Spinal cord (tissue), 10 donors: ENCODE data around the gene SAMMSON. TPM values are rescaled to one million over a fixed set of nuclear protein-coding genes. Genes with fewer than 3 reads are reported as not detected.
A peak's percentile ranks its signal among the peaks of the same experiment; 100 is the strongest.

Source experiments
- DNase-seq, 6 donors: peaks; one replicate each; pipeline versions ENCODE4 v3.0.0 to v3.0.0-alpha.2; 2013 to 2015; ENCODE audit warnings: low spot score in 6 of 6, low read depth in 4 of 6
- H3K27ac ChIP-seq: one replicate; pipeline ENCODE4 v1.5.1; 2013; ENCODE audit warnings: low read depth, low read length, control low read depth
- H3K27me3 ChIP-seq: one replicate; pipeline ENCODE4 v1.6.1; 2013; ENCODE audit warnings: low read length; ENCODE audit not compliant: control insufficient read depth, insufficient read depth
- H3K36me3 ChIP-seq: one replicate; pipeline ENCODE4 v1.6.1; 2013; ENCODE audit warnings: low read length; ENCODE audit not compliant: control insufficient read depth, insufficient read depth
- H3K4me1 ChIP-seq: one replicate; pipeline ENCODE4 v1.6.1; 2013; ENCODE audit warnings: low read length; ENCODE audit not compliant: control insufficient read depth, insufficient read depth
- H3K4me3 ChIP-seq: one replicate; pipeline ENCODE4 v1.5.1; 2013; ENCODE audit warnings: low read depth, low read length, control low read depth
- H3K9me3 ChIP-seq: one replicate; pipeline ENCODE4 v1.6.1; 2013; ENCODE audit warnings: low read length; ENCODE audit not compliant: control insufficient read depth, insufficient read depth
- WGBS: methylation state at CpG from one replicate; pipeline ENCODE4 v1.1.5; 2013; ENCODE audit warnings: missing lambda C conversion rate; ENCODE audit not compliant: insufficient coverage; 5-methylcytosine and 5-hydroxymethylcytosine counted together
- polyA plus RNA-seq, 2 donors: library from polyadenylated mRNA; unstranded; fragments of 120-200 nt; gene quantifications; one replicate each; pipeline ENCODE4 v1.2.1, GENCODE V29; 2013; ENCODE audit not compliant: insufficient read length in 2 of 2
- total RNA-seq, 2 donors: library from RNA; depleted of rRNA in 1 of 2; stranded (reverse); fragments of 120-200 nt in 1 of 2; fragments of >200 nt in 1 of 2; gene quantifications; one replicate each; pipeline versions ENCODE4 v1.2.3 to v1.2.4, GENCODE V29; 2013 to 2014
- donor health status: healthy.

Gene SAMMSON
- total and polyA plus RNA-seq, 4 donors = 0.17 to 0.40 (median 0.21) TPM; not detected in 1

- Histone ChIP-seq H3K36me3 (no peaks in the 10 kb centered on the region), H3K27ac (no peak overlapping the region), H3K27me3 (no peaks in the 10 kb centered on the region), H3K4me1 (no peaks in the 10 kb centered on the region), H3K9me3 (peaks cover 4% of the 10 kb centered on the region), H3K4me3 (no peak overlapping the region)
- WGBS = no CpG with 5 or more reads among the region's 5 CpGs
- no peak for DNase-seq
These were observed 15.8 kb upstream of the SAMMSON start for GRCh38 chr3:69983546-69984265.

GRCh38 chr3:69985266-69985665 lies 14.3 kb upstream of the SAMMSON start:
- Histone ChIP-seq H3K27ac (no peak overlapping the region), H3K4me1 (no peaks in the 10 kb centered on the region), H3K27me3 (no peaks in the 10 kb centered on the region), H3K36me3 (no peaks in the 10 kb centered on the region), H3K4me3 (no peak overlapping the region), H3K9me3 (no peaks in the 10 kb centered on the region)
- DNase-seq = no peak
- WGBS = 93% methylated on average over 4 of the region's 4 CpGs

GRCh38 chr3:69986419-69986818 lies 13.1 kb upstream of the SAMMSON start:
- Histone ChIP-seq H3K27me3 (no peaks in the 10 kb centered on the region), H3K4me1 (no peaks in the 10 kb centered on the region), H3K27ac (no peak overlapping the region), H3K4me3 (no peak overlapping the region), H3K9me3 (no peaks in the 10 kb centered on the region), H3K36me3 (no peaks in the 10 kb centered on the region)
- WGBS = 83% methylated on average over 1 of the region's 6 CpGs
- DNase-seq = no peak

- Histone ChIP-seq H3K27me3 (no peaks in the 10 kb centered on the region), H3K9me3 (no peaks in the 10 kb centered on the region), H3K4me3 (no peak overlapping the region), H3K4me1 (no peaks in the 10 kb centered on the region), H3K27ac (no peak overlapping the region), H3K36me3 (no peaks in the 10 kb centered on the region)
- 96% methylated on average over 3 of the region's 6 CpGs for WGBS
- no peak for DNase-seq
These were observed 11.7 kb upstream of the SAMMSON start for GRCh38 chr3:69987833-69988232.

- no peak for DNase-seq
- no CpG with 5 or more reads among the region's 4 CpGs for WGBS
- H3K4me1 ChIP-seq = no peaks in the 10 kb centered on the region
- H3K36me3 ChIP-seq = no peaks in the 10 kb centered on the region
- H3K27ac ChIP-seq = no peak overlapping the region
- H3K9me3 ChIP-seq = no peaks in the 10 kb centered on the region
- H3K4me3 ChIP-seq = no peak overlapping the region
- no peaks in the 10 kb centered on the region for H3K27me3 ChIP-seq
These were observed 5.8 kb upstream of the SAMMSON start for GRCh38 chr3:69993757-69994156.

GRCh38 chr3:69994919-69995318 lies 4.6 kb upstream of the SAMMSON start:
- Histone ChIP-seq H3K27ac (no peak overlapping the region), H3K36me3 (no peaks in the 10 kb centered on the region), H3K27me3 (no peaks in the 10 kb centered on the region), H3K4me1 (peaks cover 6% of the 10 kb centered on the region), H3K9me3 (peaks cover 2% of the 10 kb centered on the region), H3K4me3 (no peak overlapping the region)
- 78% methylated on average over 3 of the region's 3 CpGs for WGBS
- DNase-seq = no peak

- peak in 5 of 6 donors; percentile 59 to 93 (median 70) for DNase-seq
- peaks cover 2% of the 10 kb centered on the region for H3K9me3 ChIP-seq
- H3K27ac ChIP-seq = peak overlapping the region; percentile 79
- peaks cover 14% of the 10 kb centered on the region for H3K4me1 ChIP-seq
- H3K36me3 ChIP-seq = no peaks in the 10 kb centered on the region
- 0% methylated on average over 1 of the region's 3 CpGs for WGBS
- H3K4me3 ChIP-seq = no peak overlapping the region
- H3K27me3 ChIP-seq = no peaks in the 10 kb centered on the region
These were observed 1.8 kb upstream of the SAMMSON start for GRCh38 chr3:69997631-69998307.

GRCh38 chr3:69998759-69999139 lies 784 bp upstream of the SAMMSON start:
- WGBS = 18% methylated on average over 2 of the region's 3 CpGs
- Histone ChIP-seq H3K27ac (peak overlapping the region; percentile 79), H3K4me3 (no peak overlapping the region)

GRCh38 chr3:70000028-70000410 lies 486 bp downstream of the SAMMSON start:
- no peak for DNase-seq
- 83% methylated on average over 9 of the region's 15 CpGs for WGBS
- H3K27ac ChIP-seq = peak overlapping the region; percentile 79
- no peaks in the 10 kb centered on the region for H3K27me3 ChIP-seq
- H3K4me1 ChIP-seq = peaks cover 14% of the 10 kb centered on the region
- H3K4me3 ChIP-seq = no peak overlapping the region
- peaks cover 2% of the 10 kb centered on the region for H3K9me3 ChIP-seq
- no peaks in the 10 kb centered on the region for H3K36me3 ChIP-seq

More at GRCh38 chr3:69998759-69999139, 784 bp upstream of the SAMMSON start:
- DNase-seq = peak in 3 of 6 donors; percentile 26 to 63 (median 62)
- peaks cover 14% of the 10 kb centered on the region for H3K4me1 ChIP-seq
- H3K27me3 ChIP-seq = no peaks in the 10 kb centered on the region
- peaks cover 2% of the 10 kb centered on the region for H3K9me3 ChIP-seq
- no peaks in the 10 kb centered on the region for H3K36me3 ChIP-seq
